ENCODE measurements around the gene EEA1.
"Not testable (repeated sequence)": the region's sequence is repeated elsewhere in the genome, so short reads cannot be mapped to it uniquely, and the experiment has no call there.

The EEA1 gene

GRCh38 chr12:92756898-92757596, 172.0 kb downstream of the EEA1 start:
- peaks cover 2% of the 10 kb centered on the region for H3K4me1 Mint-ChIP-seq
- peaks cover 26% of the 10 kb centered on the region for H3K27me3 Mint-ChIP-seq
- no peak overlapping the region for H3K27ac Mint-ChIP-seq
- CTCF ChIA-PET = no interaction called here
- H3K4me3 Mint-ChIP-seq = no peak overlapping the region
- no peak for DNase-seq
- H3K36me3 Mint-ChIP-seq = no peaks in the 10 kb centered on the region
- H3K9me3 Mint-ChIP-seq = peaks cover 1% of the 10 kb centered on the region

DNA sequence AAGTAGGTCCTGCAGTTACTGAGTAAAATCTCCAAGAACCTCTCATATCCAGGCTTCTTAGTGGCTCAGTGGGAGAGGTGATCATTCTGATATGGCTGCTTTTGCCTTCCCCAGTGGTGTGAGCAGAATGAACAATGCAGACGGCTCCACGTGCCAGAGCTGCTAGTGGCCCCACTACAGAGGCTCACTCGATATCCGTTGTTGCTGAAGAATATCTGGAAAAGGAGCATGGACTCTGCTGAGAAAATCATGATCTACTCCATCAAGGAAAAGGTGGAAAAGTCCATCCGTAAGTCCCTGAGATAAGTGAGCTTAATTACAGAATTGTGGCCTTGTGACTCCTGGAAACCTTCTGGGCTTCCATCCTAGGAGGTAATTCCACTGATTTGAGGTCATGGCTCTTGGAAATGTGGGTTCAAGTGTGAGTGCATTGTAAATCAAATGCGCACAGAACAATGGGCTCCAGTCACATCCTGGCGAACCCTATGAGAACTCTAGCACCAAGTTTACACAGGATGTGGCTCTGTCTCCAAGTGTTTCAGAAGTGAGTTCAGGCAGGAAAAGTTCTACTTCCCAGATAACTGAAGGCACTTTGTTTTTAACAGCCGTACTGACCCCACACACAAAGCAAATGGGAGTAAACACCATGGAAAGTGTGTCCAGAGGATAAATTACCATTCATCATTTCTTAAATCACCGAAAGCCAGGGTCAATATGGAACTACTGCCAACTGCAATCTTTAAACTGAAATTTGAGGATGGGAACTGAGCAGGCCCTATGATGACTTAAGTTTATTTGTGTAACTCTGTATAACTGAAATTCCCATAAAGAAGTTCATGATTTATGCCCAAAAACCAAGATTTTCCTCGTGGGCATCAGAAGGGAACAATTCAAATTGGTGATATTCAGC, 174.9 kb downstream of the EEA1 start:
- peaks cover 2% of the 10 kb centered on the region for H3K4me1 Mint-ChIP-seq
- no peaks in the 10 kb centered on the region for H3K36me3 Mint-ChIP-seq
- no peak for DNase-seq
- H3K27ac Mint-ChIP-seq = no peak overlapping the region
- peaks cover 20% of the 10 kb centered on the region for H3K27me3 Mint-ChIP-seq
- CTCF ChIA-PET = no interaction called here
- no peak overlapping the region for H3K4me3 Mint-ChIP-seq
- peaks cover 1% of the 10 kb centered on the region for H3K9me3 Mint-ChIP-seq

DNA sequence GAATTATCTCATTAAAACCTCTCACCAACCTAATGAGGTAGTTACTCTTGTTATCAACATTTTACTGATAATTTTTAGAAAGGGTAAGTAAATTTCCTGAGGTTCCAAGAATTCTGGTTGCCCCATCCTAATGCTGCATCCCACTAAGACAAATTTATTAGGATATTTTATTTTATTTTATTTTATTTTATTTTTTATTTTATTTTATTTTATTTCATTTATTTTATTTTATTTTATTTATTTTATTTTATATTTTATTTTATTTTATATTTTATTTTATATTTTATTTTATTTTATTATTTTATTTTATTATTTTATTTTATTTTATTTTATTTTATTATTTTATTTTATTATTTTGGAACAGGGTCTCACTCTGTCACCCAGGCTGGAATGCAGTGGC, 179.4 kb downstream of the EEA1 start:
- H3K4me1 Mint-ChIP-seq, CTCF ChIA-PET, H3K9me3 Mint-ChIP-seq, DNase-seq, H3K4me3 Mint-ChIP-seq, H3K36me3 Mint-ChIP-seq, H3K27ac Mint-ChIP-seq: not testable (repeated sequence)
- H3K27me3 Mint-ChIP-seq = peaks cover 14% of the 10 kb centered on the region

DNA sequence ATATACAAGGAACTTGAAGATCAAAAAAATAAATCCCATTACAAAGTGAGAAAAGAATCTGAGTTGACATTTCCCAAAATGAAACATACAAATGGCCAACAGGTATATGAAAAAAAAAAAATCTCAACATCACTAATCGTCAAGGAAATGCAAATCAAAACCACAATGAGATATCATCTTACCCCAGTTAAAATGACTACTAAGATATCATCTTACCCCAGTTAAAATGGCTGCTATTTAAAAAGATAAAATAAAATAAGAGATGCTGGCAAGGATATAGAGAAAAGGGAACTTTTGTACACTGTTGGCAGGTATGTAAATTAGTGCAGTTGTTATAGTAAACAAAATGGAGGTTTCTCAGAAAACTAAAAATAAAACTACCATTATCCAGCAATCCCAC, 181.9 kb downstream of the EEA1 start:
- Mint-ChIP-seq H3K27ac (no peak overlapping the region), H3K36me3 (no peaks in the 10 kb centered on the region), H3K4me3 (no peak overlapping the region), H3K9me3 (no peaks in the 10 kb centered on the region), H3K4me1 (no peaks in the 10 kb centered on the region), H3K27me3 (peaks cover 10% of the 10 kb centered on the region)
- DNase-seq = no peak
- CTCF ChIA-PET = no interaction called here

DNA sequence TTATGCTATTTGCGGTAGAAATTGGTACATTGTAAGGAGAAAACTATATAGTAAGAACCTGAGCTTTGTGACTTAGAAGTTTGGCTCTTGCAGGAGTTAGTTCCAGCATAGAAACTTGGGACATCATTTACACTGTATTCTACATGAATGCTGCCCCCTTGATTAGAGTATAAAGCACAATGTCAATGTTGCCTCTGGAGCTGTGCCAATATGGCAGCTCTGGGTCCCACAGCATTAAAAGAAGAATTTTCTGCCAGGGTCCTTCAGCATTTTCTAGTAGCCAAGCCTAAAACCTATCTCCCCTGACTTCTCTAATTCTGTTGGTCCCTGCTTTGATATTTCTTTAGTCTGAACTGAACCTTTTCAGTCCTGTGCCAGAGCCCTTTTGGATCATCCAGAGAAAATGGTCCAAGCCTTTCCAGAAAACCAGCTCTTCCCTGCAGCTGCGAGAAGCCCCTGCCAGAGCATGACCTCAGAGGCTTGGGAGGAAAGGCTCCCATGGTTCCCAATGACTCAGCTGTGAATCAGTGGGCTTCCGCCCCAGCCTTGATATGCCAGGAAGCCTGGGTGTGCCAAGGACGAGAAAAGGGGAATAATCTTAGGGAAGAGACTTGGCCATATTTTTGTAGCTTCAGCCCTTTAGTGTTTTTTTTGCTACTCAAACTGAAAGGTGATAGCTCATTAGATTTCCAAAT, 183.1 kb downstream of the EEA1 start:
- no peaks in the 10 kb centered on the region for H3K36me3 Mint-ChIP-seq
- H3K4me1 Mint-ChIP-seq = no peaks in the 10 kb centered on the region
- peaks cover 10% of the 10 kb centered on the region for H3K27me3 Mint-ChIP-seq
- no peak overlapping the region for H3K4me3 Mint-ChIP-seq
- H3K27ac Mint-ChIP-seq = no peak overlapping the region
- H3K9me3 Mint-ChIP-seq = no peaks in the 10 kb centered on the region
- CTCF ChIA-PET = no interaction called here
- no peak for DNase-seq

DNA sequence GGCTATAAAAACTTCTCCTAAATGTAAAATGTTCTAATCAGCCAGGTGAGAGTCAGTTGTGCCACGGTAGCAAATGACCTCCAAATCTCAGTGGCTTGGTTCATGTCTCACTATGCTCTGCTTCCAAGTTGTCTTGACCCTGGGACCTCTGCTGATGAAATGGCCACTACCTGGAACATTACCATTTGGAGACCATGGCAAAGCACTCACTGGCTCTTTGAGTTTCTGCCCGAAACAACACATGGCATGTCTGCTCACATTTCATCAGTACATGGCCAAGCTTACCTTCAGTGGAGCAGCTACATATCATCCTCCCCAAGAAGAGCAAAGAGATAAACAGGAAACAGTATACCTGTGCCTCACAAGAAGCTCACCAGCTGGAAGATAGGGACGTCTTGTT, 186.1 kb downstream of the EEA1 start:
- Mint-ChIP-seq H3K9me3 (no peaks in the 10 kb centered on the region), H3K36me3 (no peaks in the 10 kb centered on the region), H3K27ac (no peak overlapping the region), H3K4me3 (no peak overlapping the region), H3K4me1 (no peaks in the 10 kb centered on the region), H3K27me3 (peaks cover 7% of the 10 kb centered on the region)
- DNase-seq = no peak
- CTCF ChIA-PET = no interaction called here

DNA sequence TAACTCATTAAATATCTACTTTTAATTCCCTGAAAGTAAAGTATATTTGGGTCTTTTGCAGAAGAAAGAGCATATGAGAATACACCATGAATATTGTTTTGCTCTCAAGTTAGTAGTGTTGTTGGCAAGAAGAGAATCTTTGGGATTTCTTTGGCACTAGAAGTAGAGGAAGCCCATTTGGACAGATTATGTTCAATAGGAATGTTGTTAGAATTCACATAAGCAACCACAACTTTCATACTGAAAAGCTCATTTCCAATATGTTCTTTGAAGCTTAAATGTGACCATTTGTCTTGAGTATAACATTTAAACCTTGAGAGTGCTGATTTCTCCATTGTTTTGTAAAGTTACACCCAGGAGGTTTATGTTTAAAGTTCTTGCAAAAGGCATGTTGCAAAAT, 188.7 kb downstream of the EEA1 start:
- Mint-ChIP-seq H3K27me3 (peaks cover 4% of the 10 kb centered on the region), H3K4me1 (no peaks in the 10 kb centered on the region), H3K4me3 (no peak overlapping the region), H3K27ac (no peak overlapping the region), H3K36me3 (no peaks in the 10 kb centered on the region), H3K9me3 (no peaks in the 10 kb centered on the region)
- CTCF ChIA-PET = no interaction called here
- no peak for DNase-seq

DNA sequence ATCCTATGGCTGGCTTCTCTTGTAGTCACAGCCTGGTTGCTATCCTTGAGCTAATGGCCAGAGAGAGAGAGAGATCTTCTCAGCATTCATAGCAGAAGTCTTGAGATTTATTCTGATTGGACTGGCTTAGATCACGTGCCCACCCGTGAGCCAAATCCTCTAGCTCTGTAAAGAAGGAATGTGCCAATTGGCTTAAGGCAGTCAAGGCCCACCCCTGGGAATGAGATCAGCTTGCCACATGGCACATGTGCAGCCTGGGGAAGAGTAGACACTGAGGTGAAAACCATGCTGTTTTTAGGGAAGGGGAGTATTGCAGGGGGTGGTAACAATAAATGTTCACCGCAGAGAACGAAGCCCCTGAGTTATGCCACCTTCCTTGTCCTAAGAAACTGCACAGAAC, 190.0 kb downstream of the EEA1 start:
- no peaks in the 10 kb centered on the region for H3K36me3 Mint-ChIP-seq
- H3K4me1 Mint-ChIP-seq = no peaks in the 10 kb centered on the region
- H3K27me3 Mint-ChIP-seq = peaks cover 4% of the 10 kb centered on the region
- H3K27ac Mint-ChIP-seq = no peak overlapping the region
- DNase-seq = no peak
- no peak overlapping the region for H3K4me3 Mint-ChIP-seq
- CTCF ChIA-PET = no interaction called here
- no peaks in the 10 kb centered on the region for H3K9me3 Mint-ChIP-seq

DNA sequence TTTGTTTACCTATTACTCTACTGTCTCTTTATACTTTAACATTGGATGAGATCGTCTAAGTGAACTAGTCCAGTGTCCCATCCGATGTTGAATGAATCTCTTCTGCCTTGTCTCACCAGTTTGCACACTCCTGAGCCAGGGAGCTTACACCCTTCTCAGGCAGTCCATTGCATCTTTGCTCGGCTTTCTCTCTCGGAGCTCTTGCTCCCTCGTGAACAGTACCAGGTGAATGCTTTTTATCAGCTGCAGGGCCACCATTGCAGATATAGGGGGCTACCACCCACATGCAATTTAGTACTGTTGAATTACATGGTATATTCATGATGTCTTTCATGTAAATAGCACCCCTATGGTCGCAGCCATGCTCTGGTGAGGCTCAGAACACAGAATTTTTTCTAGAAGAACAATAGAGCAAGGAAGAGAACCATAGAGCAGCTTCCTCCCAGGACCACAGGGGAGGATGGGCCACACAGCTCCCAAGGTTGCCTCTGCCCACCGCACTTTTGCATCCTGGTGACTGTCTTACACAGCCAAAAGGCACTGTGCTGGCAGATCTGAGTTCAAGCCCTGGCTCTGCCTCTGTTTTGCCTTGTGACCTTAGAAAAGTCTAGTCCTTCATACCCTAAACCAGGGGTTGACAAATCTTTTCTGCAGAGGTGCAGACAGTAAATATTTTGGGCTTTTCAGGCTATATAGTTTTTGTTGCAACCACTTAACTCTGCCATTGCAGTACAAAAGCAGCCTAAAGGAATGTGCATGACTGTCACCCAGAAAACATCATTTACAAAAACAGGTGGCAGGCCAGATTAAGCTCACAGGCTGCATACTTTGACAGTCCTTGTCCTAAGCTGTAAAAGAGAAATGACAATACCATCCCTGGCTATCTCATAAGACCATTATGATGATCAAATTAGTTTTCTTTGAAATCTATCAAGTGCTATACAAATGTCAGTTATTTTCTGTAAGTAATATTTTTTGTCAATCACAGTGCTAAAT, 190.9 kb downstream of the EEA1 start:
- H3K4me1 Mint-ChIP-seq = no peaks in the 10 kb centered on the region
- peaks cover 3% of the 10 kb centered on the region for H3K27me3 Mint-ChIP-seq
- H3K4me3 Mint-ChIP-seq = no peak overlapping the region
- no peaks in the 10 kb centered on the region for H3K36me3 Mint-ChIP-seq
- no peaks in the 10 kb centered on the region for H3K9me3 Mint-ChIP-seq
- DNase-seq = no peak
- H3K27ac Mint-ChIP-seq = no peak overlapping the region
- CTCF ChIA-PET = no interaction called here

- H3K4me1 Mint-ChIP-seq = no peaks in the 10 kb centered on the region
- no peaks in the 10 kb centered on the region for H3K9me3 Mint-ChIP-seq
- no peak for DNase-seq
- H3K27me3 Mint-ChIP-seq = no peaks in the 10 kb centered on the region
- no peak overlapping the region for H3K27ac Mint-ChIP-seq
- CTCF ChIA-PET = interaction anchor here (0.6 kb wide), 1 partner anchor 20 kb away, joined by 3 read pairs; no protein-coding TSS in a partner anchor
- no peak overlapping the region for H3K4me3 Mint-ChIP-seq
- H3K36me3 Mint-ChIP-seq = no peaks in the 10 kb centered on the region
Observed at GRCh38 chr12:92736605-92737004, 192.5 kb downstream of the EEA1 start.

- Mint-ChIP-seq H3K4me3 (no peak overlapping the region), H3K36me3 (no peaks in the 10 kb centered on the region), H3K27me3 (no peaks in the 10 kb centered on the region), H3K27ac (no peak overlapping the region), H3K9me3 (no peaks in the 10 kb centered on the region), H3K4me1 (no peaks in the 10 kb centered on the region)
- DNase-seq = no peak
- CTCF ChIA-PET = no interaction called here
Observed at GRCh38 chr12:92735131-92735721, 193.9 kb downstream of the EEA1 start.

GRCh38 chr12:92733661-92734060, 195.4 kb downstream of the EEA1 start:
- CTCF ChIA-PET = no interaction called here
- Mint-ChIP-seq H3K4me1 (no peaks in the 10 kb centered on the region), H3K36me3 (no peaks in the 10 kb centered on the region), H3K27me3 (no peaks in the 10 kb centered on the region), H3K4me3 (no peak overlapping the region), H3K9me3 (no peaks in the 10 kb centered on the region), H3K27ac (no peak overlapping the region)
- no peak for DNase-seq

DNA sequence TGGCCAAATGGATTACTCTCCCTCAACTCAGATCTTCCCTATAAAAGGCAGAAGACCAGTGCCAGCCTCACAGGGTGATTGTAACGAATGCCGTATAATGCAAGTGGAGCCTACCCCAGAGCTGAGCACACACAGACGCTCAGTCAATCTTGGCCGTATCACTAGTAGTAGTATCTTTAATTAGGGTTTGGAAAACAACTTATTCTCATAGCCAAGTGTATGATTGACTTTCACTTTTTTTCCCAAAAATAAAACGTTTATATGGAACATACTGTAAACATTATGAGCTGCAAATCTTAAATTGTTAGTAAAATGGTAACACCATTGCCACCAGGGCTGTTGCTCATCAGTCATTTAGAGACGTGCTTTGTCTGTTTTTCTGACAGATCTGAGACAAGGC, 195.9 kb downstream of the EEA1 start:
- CTCF ChIA-PET = no interaction called here
- H3K9me3 Mint-ChIP-seq = no peaks in the 10 kb centered on the region
- no peak overlapping the region for H3K27ac Mint-ChIP-seq
- no peaks in the 10 kb centered on the region for H3K27me3 Mint-ChIP-seq
- DNase-seq = no peak
- H3K4me3 Mint-ChIP-seq = no peak overlapping the region
- H3K36me3 Mint-ChIP-seq = no peaks in the 10 kb centered on the region
- no peaks in the 10 kb centered on the region for H3K4me1 Mint-ChIP-seq
